ENCODE results near the gene GGNBP2.

DNA sequence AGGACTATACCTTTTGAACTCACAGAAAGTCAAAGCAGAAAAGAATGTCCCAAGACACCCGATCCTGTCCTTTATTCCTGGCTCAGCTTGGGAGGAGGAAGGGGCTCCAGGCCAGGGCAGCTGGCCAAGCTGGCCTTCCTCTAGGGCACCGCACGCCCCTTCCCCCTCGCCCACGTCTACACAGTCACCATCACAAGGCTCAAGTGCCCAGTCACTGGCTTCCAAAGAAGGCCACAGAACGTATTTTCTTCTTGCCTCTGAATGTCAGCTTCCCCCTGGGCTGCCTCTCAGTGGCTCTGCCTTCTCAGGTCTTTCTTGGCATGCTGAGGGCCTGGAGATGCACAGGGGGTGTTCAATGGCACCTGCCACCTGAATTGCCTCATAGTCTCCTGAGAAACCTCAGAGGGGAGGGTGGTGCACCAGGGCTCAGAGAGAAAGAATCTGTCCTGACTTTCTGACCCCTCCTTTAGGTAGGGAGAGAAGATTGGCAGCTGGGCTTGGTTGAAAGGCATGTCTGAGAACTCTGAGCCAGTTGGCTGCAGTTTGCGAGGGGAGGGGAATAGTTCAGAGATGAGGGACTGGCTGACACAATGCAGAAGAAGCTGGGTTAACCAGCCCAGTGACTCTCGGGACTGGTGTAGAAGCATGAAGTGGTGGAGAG lies 49.1 kb downstream of the GGNBP2 start:
- TF ChIP-seq FOXA1 (IDR thresholded peaks at IDR 0.05), result no peak
- no peak for TF ChIP-seq FOXM1 (IDR thresholded peaks at IDR 0.05; ENCODE audit: borderline replicate concordance)
- TF ChIP-seq SP1 (IDR thresholded peaks at IDR 0.05), result no peak

Measured in HEK293T (cell line).